CD1c-positive myeloid dendritic cell (primary cell): Measurements from ENCODE around the gene WDR33.
A peak's percentile ranks its signal among the peaks of the same experiment; 100 is the strongest.

Source experiments
- DNase-seq: peaks from one replicate; pipeline ENCODE4 v3.0.0-alpha.2; 2016; ENCODE audit errors: extremely low spot score

The WDR33 gene

DNA sequence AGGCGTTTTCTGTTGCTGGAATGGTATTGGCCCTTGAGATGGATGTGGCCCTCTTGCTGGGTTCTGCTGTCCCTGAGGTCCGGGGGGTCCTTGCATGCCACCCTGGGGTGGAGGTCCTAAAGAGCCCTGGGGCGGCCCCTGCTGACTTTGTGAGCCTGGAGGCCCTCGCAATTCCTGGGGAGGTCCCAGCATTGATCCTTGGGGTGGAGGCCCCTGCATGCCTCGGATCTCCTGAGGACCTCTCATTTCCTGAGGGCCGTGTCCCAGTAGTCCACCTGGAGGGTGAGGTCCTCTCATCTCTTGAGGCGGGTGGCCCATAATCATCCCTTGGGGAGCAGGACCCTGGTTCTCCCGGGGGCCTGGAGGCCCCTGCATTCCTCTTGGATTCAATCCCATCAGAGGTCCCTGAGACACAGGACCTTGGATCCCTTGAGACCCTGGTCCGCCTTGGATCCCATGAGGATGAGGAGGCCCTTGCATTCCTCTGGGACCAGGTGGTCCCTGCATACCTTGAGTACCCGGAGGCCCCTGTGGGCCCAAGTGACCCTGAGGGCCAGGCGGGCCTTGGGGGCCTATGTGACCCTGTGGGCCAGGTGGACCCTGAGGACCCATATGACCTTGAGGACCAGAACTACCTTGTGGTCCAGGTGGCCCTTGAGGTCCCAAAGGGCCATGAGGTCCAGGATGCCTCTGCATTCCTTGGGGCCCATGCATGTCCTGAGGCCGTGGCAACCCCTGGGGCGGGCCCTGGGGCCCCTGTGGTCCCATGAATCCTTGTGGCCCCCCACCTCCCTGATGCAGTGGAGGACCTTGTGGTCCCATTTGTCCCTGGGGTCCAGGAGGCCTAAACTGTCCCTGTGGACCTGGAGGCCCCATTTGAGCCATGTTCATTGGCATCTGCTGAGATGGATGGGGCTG lies 91.4 kb downstream of the WDR33 start:
- DNase-seq = no peak

DNA sequence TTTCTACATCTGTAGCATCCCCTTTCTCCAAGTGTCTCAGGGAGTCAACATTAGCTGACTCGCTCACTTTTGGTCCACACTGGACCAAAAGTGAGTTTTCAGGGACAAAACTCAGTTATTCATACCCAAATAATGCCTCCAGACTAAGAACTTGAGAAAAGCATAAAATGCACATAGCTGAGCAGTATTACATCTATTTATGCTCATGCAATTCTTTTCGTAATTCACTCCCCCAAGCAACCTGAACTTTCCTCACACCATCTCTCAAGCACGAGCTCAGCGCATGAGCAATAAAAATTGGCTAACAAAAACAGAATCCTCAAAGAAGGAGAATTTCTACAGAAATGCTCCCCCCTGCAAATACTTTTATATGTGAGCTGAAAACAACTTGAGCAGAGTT lies 92.7 kb downstream of the WDR33 start:
- DNase-seq = no peak

DNA sequence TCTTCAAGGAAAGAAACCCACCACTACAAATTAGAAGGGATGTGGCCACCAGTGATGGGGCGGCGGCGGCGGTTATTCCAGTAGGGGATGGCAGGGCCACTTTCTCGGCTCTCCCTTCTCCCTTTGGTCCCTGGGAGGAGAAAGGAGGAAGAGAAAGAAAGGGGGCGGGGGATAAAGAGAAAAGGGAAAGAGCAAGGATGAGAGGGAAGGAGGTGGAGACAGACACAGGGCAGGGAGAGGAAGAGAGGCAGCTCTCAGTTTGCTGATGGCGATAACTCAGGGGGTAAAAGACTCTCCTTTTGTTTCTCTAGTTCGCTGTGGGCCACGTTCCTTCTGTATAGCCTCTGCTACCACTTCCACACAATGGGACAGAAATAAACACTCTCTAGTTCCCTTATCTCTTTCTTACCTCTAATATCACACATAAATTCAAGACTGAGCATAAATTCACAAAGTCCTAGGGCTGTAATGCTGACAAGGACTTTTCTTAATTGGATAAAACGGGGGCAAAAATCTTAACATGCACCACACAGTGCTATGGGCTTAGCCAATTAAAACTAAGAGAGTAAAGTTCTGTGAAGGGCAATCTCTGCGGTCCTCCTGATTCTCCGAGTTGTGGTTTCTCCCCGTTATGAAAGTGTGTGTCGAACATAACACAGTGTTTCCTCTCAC lies 95.1 kb downstream of the WDR33 start:
- DNase-seq = no peak

DNA sequence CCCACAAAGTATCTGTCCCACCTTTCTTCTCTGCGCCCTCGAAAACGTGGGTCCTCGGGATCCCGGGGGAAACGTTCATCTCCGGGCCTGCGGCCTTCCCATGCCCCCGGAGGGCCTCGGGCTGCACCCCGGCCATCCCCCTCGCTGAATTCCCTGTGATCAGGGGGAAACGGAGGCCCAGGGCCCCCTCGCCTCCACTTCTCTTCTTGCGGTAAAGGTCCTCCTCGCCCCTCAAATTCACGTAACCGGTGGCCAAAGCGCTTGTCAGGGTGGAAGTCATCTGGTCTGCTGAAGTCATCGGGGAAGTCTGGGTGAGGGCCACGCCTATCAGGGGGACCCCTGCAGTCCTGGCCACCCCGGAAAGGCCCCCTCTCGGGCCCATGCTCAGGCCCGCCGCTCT lies 97.4 kb downstream of the WDR33 start:
- DNase-seq = no peak

DNA sequence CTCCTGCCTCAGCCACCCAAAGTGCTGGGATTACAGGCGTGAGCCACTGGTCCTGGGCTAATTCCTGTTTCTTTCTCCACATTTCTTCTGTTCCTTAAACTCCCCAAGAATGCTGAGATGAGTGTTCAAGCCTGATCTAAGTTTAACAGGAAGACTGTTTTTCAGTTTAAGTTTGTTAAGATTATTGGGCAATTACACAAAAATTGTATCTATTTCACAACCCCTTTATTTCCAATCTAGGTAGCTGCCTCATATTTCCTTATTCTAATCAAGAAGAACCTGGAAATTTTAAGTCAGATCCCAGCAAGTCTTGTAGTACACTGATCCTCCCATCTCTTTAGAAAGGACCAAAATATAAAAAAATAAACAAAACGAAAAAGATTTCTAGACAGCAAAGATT lies 98.0 kb downstream of the WDR33 start:
- peak; percentile 41 for DNase-seq

DNA sequence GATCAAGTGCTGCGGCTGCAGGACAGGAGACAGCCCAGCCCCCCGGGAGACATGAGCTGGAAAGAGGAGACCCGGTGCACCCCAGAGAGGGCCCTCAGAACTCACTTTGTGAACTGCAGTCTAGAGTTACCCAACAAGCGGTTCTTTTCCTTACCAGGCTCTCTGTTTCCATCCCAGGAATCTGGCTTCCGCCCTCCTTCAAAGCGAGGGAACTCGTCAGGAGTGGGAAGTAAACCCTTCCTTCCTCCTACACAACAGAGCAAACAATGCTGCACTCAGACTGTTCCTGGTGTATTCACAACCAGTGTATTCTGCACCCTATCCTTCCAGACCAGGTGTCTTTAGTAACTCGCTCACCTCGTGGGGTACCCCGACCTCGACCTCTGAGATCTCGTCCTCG lies 101.6 kb downstream of the WDR33 start:
- no peak for DNase-seq

DNA sequence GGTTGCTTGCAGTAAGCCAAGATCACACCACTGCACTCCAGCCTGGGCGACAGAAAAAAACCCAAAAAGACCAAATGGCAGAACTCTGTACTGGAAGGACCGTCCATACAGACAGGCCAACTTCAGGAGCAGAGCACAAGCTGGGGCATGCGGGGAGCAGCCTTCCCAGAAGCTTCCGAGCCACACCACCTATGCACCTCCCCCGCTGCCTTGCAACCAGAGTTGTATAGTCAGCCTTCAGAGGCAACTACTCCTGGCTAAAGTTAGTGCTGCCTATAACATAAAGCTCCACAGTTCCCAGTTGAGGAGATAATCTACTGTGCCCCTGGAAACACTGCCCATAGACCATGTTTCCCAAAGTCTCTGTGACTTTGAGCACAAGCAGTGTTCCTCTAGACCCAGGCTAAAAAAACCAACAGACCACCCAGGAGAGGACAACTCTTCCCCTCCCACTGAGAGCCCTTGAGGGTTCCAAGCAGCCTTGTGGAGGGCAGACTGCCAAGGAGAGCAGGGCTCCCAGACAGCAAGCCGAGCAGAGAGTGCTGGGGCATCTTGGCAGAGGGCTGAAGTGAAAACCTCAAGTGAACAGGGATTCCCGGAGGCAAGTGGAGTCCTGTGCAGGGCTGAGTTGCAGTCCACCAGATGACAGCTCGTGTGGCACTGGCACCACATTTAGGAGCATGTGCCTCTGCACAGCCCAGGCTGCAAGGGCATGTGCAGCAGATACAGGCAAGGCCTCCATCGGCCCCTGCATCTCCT lies 102.9 kb downstream of the WDR33 start:
- DNase-seq = no peak

DNA sequence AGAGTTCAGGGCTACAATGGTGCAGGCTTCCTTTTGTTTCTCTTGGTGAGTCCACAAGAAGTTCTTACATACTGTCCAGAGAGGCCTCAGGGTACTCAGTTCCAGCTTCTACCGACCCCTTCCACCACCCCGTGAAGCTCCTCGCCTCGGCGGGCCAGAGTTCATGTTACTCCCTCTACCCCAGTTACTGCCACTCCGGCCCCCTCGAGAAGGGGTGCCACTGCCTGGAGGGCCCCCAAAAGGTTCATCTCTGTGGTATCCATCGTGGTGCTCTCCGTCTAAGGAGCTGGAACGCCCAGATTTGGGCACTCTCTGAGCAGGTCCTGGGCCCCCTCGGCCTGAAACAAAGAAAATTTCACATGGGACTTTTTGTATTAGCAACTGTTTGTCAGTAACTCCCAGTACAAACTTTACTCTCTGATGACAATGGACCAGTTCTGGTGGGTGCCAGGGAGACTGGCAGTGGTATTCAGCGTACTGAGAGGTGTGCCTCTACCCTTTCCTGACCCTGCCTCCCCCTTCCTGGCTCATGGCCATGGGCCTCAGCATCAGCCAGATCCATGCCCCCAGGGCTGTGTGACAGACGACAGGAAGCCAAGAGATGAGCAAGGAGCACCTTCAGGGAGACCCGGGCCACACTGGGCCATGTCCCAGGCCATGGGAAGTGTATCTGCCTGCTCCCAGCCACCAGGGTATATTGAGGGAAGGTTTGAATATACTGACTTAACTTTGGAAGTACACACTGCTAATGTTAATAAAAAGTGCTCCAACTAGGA lies 104.6 kb downstream of the WDR33 start:
- DNase-seq = no peak

DNA sequence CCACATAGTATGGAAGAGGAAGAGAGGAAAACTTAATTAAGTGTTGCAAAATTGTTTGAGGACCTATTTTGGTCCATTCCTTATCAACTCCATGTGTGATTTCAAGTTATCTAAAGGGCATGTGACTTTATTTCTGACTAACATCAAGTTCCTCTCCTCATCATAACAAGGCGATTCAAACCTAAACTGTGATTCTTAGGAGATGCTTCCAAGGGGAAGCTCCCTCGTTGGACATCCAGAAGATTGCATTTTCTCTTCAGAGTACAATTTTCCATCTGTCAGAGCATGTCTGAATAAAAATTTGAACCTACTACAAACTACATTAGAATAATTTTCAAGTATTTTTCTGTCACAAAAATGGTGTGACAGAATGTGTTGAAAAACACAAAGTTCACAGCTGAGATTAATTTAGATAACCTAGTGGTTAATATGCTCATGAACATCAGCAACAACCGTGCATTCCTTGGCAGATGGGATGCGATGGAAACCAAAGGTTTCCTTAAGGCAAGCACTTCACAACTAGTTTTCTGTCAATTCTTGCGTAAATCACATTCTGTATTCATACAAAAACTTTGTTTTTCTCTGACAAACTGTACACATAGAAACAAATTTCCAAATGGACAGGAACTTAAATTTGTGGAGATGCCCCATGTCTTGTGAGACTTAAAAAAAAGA lies 105.4 kb downstream of the WDR33 start:
- peak; percentile 61 for DNase-seq

DNA sequence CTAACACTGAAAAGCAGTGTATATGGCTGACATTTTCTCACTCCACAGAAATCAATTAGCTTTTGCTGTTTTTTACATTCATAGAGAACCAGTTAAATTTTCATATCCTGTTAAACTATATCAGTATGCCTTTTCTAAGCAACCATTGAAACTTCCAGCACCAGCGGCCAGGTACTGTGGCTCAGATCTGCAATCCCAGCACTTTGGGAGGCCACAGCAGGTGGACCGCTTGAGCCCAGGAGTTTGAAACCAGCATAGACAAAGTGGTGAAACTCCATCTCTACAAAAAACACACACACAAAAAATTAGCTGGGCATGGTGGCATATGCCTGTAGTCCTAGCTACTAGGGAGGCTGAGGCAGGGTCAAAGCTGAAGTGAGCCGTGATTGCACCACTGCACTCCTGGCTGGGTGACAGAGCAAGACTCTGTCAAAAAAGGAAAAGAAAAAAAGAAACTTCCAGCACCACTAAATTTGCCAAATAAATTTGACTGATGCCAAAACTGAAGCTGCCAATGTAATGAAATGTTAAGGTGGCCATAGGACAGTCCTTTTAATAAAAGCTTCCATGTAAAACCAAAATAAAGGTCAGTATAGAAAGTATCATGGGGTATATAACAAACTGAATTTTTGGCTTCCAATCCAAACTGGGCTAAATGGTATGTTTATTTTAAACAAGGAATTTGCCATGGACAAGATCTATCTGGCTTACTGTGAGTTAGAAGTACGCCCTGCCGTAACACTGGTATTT lies 106.2 kb downstream of the WDR33 start:
- peak; percentile 7 for DNase-seq

DNA sequence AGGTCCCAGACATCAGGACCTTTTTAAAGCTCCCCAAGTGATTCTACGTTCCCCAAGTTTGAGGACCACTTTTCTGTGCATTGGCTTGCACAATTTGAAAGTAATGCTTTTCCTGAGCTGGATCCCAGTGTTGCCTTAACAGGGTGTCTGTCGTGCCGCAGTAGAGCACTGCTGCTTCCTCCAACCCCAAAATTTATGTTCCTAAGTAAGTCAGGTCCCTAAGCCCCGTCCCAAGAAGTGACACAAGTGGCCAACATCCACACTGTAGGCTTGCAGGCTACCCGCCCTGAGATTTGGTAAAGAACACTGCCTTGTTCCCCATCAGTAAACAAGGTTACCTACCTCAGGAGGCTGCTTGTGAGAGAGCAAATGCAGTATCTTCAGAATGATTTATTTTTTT lies 107.7 kb downstream of the WDR33 start:
- DNase-seq = no peak

DNA sequence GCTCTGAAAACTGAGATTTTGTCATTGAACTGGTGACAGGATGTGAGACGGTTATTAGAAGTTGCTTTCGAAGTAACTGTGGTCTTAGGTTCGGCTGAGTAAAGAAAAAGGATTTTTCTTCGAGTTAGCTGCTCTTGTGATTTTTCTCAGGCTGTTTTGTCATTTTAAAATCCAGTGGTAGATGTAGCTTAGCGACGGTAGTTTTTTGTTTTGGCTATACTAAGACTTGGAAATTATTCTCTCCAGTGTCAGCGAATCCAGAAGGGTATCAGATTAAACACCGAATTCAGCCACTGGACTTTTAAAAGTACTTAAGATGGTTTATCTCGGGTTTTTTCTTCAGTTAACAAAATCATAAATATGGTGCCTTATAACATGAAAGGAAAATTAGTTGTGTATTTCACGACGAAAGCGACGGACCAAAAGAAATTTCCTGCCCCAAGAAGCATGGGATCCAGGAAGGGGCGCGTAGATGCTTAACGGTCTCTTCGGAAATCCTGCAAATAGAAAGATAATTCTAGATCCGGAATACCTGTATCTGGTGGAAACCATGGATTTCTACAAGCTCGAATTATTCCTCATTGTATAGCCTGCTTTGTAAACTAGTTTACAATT lies 108.5 kb downstream of the WDR33 start:
- no peak for DNase-seq

DNA sequence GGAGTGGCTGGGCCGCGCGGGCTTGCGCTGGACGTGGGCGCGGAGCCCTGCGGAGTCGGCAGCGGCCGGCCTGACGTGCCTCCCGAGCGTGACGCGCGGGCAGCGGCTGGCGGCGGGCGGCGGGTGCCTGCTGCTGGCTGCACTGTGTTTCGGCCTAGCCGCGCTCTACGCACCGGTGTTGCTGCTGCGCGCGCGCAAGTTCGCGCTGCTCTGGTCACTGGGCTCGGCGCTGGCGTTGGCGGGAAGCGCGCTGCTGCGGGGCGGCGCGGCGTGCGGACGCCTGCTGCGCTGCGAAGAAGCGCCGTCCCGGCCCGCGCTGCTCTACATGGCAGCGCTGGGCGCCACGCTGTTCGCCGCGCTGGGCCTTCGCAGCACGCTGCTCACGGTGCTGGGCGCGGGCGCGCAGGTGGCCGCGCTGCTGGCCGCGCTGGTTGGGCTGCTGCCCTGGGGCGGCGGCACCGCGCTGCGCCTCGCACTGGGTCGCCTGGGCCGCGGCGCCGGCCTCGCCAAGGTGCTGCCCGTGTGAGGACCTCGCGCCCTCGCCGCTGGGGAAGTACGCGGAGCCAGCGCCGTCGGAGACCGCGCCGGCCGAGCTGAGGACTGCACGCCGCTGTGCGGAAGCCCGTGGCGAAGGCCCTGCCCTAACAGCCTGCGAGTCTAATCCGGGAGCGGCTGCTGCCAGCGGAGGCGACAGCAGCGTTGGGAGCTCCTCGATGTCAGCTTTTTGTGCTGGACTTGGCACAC lies 109.1 kb downstream of the WDR33 start:
- peak; percentile 93 for DNase-seq

DNA sequence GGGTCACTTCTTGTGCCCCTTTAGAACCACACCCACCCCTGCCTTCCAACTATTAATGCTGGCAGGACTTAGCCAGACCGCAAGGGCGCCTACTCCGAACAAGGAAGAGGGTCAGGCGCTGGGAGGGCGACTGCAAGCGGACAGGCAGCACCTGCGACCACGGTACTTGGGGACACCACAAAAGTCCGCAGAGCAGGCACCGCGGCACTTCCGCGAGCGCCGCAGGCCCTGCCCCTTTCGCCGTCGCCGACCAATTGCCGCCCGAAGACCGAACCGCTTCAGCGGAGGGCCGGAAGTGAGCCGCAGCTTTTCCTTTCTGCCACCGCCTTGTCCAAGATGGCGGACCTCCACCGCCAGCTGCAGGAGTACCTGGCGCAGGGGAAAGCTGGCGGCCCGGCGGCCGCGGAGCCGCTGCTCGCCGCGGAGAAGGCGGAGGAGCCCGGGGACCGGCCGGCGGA lies 109.7 kb downstream of the WDR33 start, which contains the start of gene SFT2D3:
TSS of gene SFT2D3 (plus strand) at position 305 of the 458 bp plus-strand sequence. CDS start at position 337, 32 bp downstream.
- DNase-seq = peak; percentile 93

DNA sequence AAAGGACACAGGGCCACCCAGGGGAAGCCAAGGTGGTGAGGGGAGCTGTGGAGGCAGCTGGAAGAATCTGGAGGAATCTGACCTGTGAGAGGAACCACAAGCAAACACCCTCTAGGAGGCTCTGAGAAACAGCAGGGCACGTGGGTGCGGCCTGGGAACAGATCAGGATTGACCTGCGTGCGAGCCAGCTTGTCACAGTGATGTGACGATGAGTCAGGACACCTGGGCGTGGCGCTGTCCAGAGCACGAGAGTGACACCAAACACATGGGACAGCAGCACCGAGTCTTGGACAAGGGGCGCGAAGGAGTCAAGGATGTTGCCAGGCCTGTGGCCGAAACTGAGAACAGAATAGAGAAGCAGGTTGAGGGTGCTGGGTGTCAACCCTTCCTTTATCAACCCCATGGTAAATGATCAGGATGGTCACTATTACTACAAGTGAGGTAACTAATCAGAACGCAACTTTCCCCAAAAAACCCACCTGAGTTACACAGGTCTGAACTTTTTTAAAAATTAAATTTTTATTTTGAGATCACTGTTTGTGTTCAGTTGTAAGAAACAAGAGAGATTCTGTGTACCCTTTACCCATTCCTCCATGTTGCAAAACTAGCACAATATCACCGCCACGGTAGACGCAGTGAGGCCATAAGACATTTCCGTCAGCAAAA lies 110.3 kb downstream of the WDR33 start:
- DNase-seq = peak; percentile 98

DNA sequence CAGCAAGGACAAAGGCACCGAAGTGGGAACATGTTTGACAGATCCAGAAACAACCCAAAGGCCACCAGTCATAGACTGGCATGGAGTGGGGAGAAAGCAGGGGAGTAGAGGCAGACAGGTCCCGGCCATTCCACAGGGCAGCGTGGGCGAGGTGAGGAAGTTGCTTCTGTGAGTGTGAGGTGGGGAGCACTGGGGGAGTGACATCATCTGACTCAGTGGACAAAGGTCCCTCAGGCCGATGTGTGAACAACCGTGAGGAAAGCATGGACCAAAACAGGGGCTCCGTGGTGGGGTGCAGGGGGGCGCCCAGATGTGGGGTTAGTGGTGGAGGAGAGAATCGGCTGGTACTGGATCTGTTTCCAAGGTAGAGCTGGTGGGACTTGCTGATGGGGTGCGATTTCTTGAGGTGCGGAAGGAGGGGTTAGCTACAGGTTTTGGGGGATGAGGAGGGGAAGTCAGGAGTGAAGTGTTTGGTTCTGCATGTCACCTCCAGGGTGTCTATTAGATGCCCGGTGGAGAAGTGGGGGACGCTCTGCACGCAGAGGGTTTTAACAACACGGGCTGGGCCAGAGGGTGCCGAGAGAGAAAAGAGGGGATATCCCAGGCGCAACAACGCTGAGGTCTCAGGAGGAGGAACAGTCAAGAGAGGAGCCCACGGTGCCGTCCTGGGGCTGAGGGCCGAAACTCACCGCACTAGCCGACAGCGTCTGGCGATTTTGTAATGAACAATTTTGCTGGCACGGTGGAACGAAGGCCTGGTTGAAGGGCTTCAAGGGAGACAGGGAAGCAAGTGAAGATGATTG lies 112.2 kb downstream of the WDR33 start:
- peak; percentile 42 for DNase-seq

DNA sequence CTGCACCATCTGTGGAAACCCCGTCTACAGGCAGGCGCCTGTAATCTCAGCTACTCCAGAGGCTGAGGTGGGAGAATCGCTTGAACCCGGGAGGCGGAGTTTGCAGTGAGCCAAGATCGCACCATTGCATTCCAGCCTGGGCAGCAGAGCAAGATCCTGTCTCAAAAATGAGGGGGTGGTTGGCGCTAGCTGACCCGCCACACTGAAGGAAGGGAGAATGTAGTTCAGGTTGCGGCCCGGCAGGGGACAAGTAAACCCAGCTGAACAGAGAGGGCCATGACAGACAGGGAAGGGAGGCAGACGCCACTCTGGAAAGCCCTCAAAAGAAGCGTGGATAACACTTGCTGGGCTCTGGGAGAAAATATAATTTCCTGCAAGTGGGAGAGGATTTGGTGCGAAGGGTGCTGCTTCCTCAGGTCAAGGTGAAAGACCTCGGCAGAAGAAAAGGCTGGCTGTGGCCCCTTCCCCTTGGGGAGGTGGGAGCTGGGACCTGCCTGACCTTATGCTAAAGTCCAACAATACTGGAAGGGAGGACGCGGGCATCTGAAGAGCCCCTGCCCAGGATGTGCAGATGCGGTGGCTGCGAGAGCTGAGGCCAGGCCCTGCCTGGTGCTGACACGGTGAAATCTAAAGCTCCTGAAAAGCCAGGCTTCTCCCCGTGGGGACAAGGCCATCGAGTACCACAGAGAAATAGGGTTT lies 113.3 kb downstream of the WDR33 start:
- no peak for DNase-seq
